HG02884 (cell line): Measurements from ENCODE around the gene MIEF1.
"Not testable (repeated sequence)": the region's sequence is repeated elsewhere in the genome, so short reads cannot be mapped to it uniquely, and the experiment has no call there.

Experiments used
- ATAC-seq: cut with Tn5 transposase; IDR thresholded peaks from one replicate; pipeline ENCODE4 v1.9.1; 2021; ENCODE audit warnings: mild to moderate bottlenecking, moderate library complexity; ENCODE audit not compliant: unreplicated experiment

MIEF1 gene

DNA sequence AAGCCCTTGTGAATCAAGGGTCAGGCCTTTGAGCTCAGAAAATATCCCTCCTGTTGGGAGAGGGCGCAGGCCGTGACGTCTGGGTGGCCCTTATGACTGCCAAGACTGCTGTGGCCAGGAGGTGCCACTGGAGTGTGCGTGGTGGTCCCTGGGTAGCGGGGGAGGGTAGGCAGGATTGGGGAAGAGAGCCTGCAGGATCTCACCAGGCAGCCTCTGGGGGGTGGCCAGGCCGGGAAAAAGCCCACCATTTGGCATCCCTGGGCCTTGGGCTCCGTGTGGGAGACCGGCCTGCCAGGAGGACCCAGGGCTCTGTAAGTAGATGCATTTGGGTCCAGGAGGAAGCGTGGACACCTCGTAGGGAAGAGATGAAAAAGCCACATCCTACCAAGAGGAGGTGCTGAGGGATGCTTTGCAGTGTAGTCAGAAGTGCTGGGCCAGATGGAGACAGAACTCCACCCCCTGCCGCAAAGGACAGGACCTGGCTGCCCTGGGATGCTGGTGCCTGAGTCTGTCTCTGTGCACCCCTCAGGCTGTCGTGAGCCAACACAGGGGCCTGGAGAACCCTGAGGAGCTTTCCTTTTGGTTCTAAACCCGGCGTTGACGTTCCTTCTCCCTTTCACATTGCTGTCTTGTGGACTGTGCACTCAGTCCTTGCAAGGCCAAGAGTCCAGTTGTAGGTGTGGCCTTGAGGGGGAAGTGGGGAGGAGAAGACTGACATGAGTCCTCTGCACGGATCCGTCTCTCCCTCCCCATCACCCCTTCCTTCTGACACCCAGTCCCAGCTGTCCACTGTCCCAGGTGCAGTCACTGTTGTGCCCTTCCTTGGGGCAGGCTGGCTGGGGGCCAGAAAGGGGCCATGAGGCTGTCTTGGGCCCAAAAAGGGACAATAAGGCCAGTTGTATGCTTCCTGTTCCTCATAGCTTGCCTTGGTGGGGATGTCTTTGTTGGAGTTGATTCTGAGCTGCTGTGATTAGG is 12.7 kb upstream of the MIEF1 start:
- no peak for ATAC-seq

DNA sequence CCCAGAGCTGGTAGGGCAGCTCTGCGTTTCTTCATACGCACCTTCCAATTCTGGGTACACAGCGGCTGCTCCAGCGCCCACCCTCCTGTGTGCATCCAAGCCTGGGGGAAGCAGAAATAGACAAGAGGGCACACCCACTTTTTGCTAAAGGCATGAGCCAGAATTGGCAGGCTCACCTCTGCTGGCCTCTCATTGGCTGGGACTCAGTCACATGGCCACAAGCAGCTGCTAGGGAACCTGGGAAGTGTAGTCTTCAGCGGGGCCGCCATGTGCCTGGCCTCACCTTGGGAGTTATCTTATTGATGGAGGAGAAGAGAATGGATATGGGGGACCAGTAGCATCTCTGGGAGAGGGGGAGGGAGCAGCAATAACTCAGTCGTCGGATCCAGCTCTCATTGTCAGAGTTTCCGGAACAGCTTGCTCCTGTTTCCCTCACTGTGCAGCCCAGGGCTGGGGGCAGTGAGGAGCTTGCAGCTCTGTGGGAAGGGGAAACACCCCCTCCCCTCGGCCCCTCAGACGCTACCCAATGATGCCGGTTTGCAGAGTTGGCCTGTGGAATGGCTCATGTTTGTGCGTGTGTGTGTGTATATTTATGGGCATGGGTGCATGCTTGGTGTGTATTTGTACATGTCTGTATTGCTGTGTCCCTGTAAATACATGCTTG is 11.8 kb upstream of the MIEF1 start:
- peak; percentile 75 for ATAC-seq

DNA sequence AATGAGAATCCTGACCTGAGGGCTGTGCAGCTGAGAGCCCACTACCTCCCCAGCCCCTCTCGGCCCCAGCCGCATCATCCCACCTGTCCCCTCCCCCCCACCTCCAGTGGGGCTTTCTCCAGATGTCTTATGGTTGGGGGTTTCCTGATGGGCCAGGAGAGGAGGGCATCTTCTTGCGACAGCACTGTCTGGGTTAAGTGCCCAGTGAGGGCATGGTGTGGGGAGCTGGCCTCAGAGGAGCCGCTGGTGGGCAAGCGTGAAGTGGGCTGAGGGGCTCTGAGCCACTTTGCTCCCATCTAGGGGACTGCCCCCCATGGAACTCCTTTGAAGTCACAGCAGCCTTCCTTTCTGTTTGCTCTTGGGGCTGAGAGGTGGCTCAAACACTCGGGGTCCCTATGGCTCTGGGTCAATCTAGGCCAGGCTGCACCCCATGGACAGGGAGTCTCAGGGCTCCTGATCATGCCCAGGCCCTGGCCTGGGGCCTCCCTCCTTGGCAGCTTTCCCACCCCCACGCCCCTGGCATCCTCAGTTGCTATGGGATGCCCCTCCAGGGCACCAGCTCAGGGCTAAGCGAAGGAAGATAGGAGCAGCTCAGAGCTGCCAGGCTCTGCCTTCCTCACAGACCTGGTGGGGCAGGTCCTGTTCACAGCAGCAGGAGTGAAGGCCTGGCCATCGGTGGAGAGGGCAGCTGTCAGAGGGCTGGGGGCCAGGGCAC is 11.0 kb upstream of the MIEF1 start:
- ATAC-seq = no peak

DNA sequence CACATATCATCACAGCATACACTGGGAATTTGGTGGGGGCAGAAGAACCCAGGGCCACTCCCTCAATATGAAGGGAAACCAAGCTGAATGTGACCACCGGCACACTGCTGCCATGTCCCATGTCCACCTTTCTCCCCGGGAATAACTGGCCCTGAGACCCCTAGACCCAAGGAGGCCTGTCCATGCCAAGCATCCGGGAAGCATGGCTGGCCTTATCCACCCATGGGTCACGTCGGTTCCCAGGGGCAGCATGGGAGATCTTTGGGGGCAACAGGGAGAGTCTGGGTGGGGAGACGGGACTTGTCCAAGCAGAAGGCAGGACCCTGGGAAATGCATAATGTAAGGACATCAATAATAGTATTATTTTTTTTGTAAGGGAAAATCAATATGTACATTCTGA is 10.4 kb upstream of the MIEF1 start:
- ATAC-seq = no peak

DNA sequence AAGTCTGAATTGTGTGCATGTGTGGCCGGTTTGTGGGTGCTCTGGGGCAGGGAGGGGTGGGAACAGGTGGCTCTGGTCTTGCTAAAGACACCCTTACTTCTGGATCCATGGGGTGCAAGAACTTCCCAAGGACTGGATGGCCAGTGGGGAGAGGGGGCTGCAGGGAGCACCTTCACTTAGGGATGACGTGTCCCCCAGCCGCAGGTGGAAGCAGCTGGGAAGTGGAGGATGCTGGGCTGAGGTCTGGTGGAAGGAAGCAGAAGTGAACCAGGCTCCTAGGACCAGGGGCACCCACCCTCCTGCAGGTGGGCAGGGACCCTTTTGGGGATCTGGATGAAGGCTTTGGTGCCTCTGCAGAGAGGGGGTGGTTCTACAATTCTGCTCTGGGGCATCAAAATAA is 9.9 kb upstream of the MIEF1 start:
- no peak for ATAC-seq

DNA sequence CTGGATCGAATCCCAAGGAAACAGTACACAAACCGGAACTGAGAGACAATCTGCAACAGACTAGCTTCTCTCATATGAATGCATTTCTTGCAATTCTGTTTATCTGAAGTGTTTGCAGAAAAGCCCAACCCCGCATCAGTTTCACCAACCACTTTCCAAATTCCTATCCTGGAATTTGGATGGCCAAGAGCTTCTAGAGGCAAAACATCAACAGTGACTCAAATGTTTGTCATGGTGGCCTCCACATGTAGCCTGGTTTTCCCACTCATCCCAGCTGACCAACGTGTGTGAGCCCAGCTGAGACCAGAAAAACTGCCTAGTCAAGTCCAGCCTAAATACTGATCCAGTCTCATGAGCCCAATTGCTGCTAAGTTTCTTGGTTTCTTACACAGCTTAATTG is 8.3 kb upstream of the MIEF1 start:
- ATAC-seq = no peak

DNA sequence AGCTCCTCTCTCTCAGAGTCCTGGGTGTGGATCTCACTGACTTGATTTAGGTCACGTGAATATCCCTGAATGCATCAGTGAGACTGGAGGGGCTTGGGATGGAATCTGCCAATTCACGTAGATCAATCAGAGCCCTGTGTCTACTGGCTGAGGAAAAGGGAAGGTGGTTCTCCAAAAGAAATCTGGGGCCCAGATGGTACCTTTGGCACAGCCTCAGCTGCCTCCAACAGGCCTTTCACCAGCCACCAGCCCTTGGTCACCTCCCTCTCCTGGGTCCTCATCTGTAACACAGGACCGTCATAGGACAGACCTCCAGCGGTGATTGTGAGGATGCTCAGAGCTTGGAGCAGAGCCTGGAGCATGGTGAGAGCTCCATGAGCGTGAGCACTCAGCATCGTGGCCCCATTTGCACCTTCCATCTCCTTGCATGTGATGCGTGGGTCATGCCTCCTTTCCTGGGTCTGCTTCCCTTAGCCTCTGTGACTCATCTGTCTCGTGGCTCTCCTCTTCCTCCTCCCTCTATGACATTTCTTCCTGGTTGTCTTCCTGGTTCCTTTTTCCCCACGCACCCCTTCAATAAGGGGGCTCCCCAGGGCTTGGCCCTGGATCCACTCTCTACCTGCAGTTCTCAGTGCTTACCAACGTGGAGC is 7.5 kb upstream of the MIEF1 start:
- no peak for ATAC-seq

DNA sequence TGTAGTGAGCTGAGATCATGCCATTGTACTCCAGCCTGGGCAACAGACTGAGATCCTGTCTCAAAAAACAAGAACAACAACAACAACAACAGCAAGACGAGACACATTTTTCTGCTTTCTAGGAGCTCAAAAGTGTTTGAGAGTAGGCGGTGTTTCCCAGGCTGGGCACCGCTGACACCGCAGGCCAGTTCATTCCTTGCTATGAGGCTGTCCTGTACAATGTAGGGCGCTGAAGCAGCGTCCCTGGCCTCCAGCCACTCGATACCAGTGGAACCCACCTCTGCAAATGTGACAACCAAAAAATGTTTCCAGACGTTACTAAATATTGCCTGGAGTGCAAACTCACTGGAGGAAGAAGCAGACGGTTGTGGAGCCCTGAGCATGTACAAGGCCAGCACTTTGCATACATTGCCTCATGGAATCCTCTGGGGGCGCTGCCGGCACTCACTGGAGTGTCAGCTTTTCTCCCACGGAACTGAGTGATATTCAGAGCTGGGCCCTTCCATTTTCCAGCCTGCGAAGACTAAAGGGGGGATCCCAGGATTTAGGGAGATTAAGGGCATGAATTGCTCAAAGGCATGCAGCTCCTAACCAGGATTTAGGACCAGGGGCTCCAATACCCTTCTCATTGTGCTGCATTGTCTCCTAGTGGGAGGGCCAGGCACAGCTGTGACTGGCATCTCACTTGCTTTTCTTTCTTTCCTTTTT is 5.8 kb upstream of the MIEF1 start:
- ATAC-seq = no peak

DNA sequence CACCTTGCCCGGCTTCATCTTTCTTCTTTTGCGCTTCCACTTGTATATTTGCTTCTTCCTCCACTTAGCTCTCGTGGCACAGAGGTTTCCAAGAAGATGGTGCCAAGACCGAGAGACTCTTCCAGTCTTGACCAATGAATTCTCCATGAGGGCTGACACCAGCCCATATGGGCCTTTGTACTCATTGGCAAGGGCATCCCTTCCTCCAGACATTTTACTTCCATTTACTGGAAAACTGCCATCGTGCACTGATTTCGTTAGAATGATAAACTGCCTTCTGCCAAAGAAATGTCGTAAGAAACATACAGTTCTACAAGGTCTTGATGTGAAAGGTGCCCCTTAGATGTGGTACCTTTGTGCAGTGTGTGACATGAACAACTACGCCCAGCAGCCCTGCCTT is 4.7 kb upstream of the MIEF1 start:
- ATAC-seq = no peak

DNA sequence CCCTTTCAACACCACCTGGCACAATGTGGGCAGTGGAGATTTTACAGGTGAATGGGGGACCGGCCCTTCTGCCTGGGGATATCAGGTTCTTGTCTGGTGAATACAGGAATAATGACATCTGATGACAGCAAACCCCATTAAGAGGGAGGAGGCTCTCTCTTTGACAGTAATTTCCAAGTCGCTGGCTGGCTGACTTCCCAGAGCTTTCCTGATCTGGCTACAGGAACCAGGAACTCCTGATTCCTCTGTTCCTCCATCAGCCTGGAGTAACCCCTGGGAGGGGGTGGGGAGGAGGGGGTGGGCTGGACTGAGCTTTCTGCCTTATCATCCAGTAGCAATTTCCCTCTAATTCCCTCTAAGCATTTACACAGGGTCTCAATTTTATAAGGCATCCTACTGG is 3.7 kb upstream of the MIEF1 start:
- no peak for ATAC-seq

DNA sequence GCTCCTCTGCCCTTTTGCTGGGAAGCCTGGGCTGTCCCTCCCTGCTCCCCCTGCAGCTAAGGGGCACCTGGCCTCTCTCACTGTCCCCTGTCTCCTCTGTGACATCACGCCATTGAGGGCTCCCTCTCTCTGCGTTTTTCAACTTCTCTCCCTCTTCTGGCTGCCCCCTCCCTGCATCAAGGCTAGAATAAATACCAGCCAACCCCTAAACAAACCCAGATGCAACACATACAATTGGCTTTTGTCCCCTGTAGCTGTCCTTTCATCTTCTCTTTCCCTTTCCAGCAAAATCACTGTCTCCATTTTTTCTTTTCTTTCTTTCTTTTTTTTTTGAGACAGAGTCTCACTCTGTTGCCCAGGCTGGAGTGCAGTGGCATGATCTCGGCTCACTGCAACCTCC is 3.3 kb upstream of the MIEF1 start:
- ATAC-seq = no peak

DNA sequence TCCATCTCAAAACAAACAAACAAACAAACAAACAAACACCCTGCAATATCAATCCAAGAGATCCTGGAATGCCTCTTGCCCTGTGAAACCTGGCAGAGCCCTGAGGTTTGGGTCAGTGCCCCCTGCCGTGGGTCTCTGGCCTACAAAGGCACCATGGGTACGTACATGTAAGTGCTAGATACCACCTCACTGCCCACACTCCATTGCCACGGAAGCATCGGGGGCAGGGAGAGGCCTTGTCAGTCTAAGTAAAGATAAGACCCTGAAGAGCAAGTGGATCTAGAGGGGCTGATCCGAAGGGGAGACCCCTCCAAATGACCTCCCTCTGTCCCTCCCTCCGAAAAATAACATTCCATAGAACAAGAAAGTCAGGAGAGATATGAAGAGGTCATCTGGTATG is 2.0 kb upstream of the MIEF1 start:
- ATAC-seq = no peak

DNA sequence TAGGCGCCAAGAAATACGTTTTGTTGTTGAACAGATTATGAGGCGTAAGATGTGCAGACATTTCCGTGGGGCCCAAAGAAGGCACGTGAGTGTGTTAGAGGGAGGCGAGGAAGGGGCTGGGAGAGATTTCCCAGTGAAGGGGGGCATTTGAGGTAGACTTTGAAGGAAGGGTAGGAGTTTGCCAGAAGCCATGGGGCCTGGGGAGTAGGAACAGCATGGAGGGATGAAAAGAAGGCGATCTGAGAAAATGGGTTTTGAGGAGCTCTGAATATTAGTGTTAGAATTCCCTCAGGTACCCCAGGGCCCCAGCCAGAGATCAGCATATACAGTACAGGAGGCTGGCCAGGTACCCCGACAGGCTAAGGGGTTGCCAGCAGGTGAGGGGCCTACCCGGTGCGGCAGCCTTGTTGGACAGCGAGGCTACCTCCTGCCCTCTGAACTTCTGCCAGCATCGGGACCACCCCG is 414 bp upstream of the MIEF1 start:
- no peak for ATAC-seq

DNA sequence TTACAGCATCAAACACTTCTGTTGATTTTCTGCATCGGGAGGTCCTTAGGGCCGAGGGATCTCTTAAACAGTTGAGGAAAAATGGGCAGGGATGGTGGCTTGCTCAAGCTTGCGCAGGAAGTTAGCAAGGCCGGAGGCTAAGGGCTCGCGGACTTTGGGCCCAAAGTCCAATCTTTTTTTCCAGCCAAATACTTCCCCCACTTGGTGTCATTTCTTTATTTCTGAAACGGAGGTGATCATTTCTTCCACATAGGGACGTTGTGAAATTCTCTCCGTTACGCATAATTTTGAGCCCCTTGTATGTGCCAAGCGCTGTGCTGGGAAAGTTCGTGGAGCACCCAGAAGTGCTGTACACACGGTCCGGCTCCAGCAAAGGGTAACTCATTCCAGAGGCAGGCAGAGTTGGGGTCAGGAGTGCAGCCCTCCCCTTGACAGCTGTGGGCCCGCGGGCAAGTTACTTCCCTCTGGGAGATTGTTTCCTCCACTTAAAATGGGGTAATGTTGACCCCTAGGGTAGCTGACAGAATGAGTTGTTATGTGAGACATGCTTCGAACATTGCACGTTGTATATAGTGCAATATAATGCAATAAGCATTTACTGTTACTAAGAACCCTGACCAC is 809 bp downstream of the MIEF1 start:
- no peak for ATAC-seq

DNA sequence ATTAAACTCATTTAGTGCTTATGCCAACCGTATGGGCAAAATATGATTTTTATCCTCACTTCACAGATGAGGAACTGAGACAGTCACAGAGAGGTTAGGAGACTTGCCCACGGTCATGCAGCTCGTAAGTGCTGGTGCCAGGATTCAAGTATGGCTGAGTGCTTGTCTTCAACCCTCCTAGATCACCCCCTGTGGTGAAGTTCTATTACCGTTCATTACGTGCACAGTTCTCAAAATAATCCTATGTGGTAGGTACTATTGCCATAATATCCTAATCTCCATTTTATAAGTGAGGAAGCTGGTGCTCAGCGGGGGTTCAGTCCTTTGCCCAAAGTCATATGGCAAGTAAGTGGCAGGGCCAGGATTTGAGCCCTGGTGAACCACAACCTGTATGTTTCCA is 1.5 kb downstream of the MIEF1 start:
- ATAC-seq = no peak

DNA sequence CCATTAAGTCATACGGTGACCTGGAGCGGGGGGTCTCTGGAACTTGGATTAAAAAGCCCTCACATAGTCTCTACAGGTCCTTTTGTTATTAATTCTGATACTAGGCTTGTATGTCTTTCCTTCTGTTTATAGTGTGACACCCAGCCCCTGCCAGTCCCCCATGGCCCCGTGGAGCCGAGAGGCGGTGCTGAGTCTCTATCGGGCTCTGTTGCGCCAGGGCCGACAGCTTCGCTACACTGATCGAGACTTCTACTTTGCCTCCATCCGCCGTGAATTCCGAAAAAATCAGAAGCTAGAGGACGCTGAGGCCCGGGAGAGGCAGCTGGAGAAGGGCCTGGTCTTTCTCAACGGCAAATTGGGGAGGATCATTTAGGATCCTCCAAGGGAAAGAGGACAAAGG is 2.0 kb downstream of the MIEF1 start:
- ATAC-seq = no peak

DNA sequence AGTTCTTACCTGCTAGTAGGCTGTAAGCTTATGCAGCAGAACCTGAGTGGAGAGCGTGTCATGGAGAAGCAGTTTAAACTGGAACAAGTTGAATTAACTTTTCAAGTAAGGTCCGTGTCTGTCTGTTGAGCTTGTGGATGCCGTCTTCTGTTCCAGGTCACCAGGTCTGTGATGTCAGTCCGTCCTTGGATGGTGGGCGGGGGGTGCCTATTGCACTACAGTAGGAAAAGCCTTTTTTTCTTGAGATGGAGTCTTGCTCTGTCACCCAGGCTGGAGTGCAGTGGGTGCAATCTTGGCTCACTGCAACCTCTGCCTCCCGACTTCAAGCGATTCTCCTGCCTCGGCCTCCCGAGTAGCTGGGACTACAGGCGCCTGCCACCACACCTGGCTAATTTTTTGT is 4.9 kb downstream of the MIEF1 start:
- ATAC-seq = not testable (repeated sequence)

DNA sequence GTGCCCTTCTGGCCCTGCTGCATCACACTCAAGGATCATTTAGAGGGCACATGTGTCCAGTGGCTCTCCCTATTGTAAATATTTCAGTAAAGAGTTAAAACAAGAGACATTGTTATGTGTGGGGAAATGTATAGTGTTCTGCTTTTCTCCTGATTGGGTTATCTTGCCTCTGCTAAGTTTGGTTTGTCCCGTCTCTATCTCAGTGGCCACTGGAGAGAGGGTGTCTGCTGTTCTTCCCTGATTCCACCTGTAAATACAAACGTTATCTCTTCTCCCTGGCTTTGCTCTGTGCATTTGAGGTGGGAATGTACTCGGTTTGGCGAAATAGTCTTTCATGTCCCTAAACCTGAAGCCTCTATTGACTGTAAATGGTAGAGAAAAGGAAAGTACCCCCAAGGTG is 6.3 kb downstream of the MIEF1 start:
- ATAC-seq = no peak

DNA sequence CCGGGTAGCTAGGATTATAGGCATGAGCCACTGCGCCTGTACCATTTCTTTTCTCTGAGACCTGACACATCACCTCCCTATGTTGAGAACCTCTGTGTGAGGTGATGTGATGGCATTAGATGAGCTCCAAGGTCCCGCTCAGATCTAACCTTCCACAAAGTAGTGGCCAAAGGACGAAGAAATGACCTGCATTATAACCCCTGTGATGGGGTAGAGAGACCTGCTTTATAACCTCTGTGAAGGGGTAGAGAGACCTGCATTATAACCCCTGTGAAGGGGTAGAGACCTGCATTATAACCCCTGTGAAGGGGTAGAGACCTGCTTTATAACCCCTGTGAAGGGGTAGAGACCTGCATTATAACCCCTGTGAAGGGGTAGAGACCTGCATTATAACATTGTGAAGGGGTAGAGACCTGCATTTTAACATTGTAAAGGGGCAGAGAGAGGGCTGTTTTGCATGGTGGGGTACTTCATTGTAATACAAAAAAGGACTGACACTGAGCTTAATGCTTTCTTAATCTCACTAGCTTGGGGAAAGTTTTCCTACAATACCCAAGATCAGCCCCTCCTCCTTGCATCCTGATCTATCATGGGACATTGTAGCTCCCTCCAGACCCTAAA is 8.5 kb downstream of the MIEF1 start:
- no peak for ATAC-seq

DNA sequence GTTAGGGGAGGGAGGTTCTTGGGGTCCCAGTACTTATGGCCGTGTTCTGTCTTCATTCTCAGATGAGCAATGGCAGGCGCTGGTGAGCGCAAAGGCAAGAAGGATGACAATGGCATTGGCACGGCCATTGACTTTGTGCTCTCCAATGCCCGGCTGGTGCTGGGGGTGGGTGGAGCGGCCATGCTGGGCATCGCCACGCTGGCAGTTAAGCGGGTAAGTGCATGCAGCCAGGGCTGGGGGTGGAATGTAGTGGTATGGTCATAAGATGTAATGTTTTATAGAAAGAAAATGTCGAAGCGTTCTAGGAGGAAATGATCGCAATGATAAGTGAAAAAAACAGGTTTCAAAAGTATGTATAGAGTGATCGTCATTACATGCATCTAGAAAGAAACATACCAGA is 9.1 kb downstream of the MIEF1 start:
- ATAC-seq = no peak
